Lower lobe of right lung (tissue), 2 donors: ENCODE measurements around the gene HDAC7. TPM values are rescaled to one million over a fixed set of nuclear protein-coding genes. Genes with fewer than 3 reads are reported as not detected.

Source experiments
- ATAC-seq, 2 donors: fragments of 200-7000 bp; cut with Tn5 transposase; one replicate each; pipeline ENCODE4 v1.9.1; 2020 to 2022; ENCODE audit warnings: mild to moderate bottlenecking in 2 of 2, moderate library complexity in 2 of 2
- DNase-seq: peaks from one replicate; pipeline ENCODE4 v3.0.0-alpha.2; 2020
- H3K27ac ChIP-seq: fragments of 200-600 bp; one replicate; pipeline ENCODE4 v1.8.0; 2022
- H3K27me3 ChIP-seq: fragments of 200-600 bp; one replicate; pipeline ENCODE4 v1.8.0; 2022; ENCODE audit warnings: low read depth
- H3K36me3 ChIP-seq: fragments of 200-600 bp; one replicate; pipeline ENCODE4 v1.8.0; 2022; ENCODE audit warnings: mild to moderate bottlenecking
- H3K4me1 ChIP-seq: fragments of 200-600 bp; one replicate; pipeline ENCODE4 v1.8.0; 2022
- H3K4me3 ChIP-seq: fragments of 200-600 bp; one replicate; pipeline ENCODE4 v1.8.0; 2022; ENCODE audit warnings: mild to moderate bottlenecking
- H3K9me3 ChIP-seq: fragments of 200-600 bp; one replicate; pipeline ENCODE4 v1.8.0; 2022
- CTCF ChIP-seq: fragments of 200-600 bp; IDR thresholded peaks from one replicate; pipeline ENCODE4 v1.8.0; 2022; ENCODE audit warnings: antibody characterized with exemption, mild to moderate bottlenecking
- intact Hi-C: fragments of 100-400 bp; cut with DNase I; formaldehyde crosslinking; loops from one replicate; pipeline ENCODE4 v1.11.0; 2022
- total RNA-seq: library from RNA; stranded (reverse); fragmentation: NEBNext Ultra II Directional; extraction: Animal tissue kit (Norgen Biotek cat#: 25700); gene quantifications from one replicate; pipeline ENCODE4 v1.2.1, GENCODE V29; 2021
- donor health status: DM: no; HTN: yes; CAD: no; lungs with severe emphysema.

HDAC7 gene
- total RNA-seq, 1 donor from 2014 or later: 104 TPM

GRCh38 chr12:47769234-47770085 is 50.2 kb downstream of the HDAC7 start:
- peaks cover 38% of the 10 kb centered on the region for H3K4me1 ChIP-seq
- ATAC-seq (no peak), DNase-seq (no peak)
- intact Hi-C loops: no loop called here
- no peak for TF ChIP-seq CTCF
- no peaks in the 10 kb centered on the region for H3K36me3 ChIP-seq
- no peak overlapping the region for H3K27ac ChIP-seq
- no peaks in the 10 kb centered on the region for H3K9me3 ChIP-seq
- no peaks in the 10 kb centered on the region for H3K27me3 ChIP-seq
- no peak overlapping the region for H3K4me3 ChIP-seq

GRCh38 chr12:47768323-47768811 is 51.3 kb downstream of the HDAC7 start:
- H3K4me3 ChIP-seq: no peak overlapping the region
- H3K27me3 ChIP-seq: no peaks in the 10 kb centered on the region
- H3K4me1 ChIP-seq: peaks cover 28% of the 10 kb centered on the region
- no peak for ATAC-seq
- no peak for TF ChIP-seq CTCF
- intact Hi-C loops: no loop called here
- no peak overlapping the region for H3K27ac ChIP-seq
- DNase-seq: no peak
- no peaks in the 10 kb centered on the region for H3K9me3 ChIP-seq
- no peaks in the 10 kb centered on the region for H3K36me3 ChIP-seq

- no peaks in the 10 kb centered on the region for H3K36me3 ChIP-seq
- TF ChIP-seq CTCF: peak; percentile 70
- H3K27ac ChIP-seq: no peak overlapping the region
- no peaks in the 10 kb centered on the region for H3K9me3 ChIP-seq
- no peak overlapping the region for H3K4me3 ChIP-seq
- H3K27me3 ChIP-seq: no peaks in the 10 kb centered on the region
- ATAC-seq (peak; percentile 58 to 60), DNase-seq (peak; percentile 47)
- peaks cover 23% of the 10 kb centered on the region for H3K4me1 ChIP-seq
- intact Hi-C loops: no loop called here
These were observed 52.4 kb downstream of the HDAC7 start for GRCh38 chr12:47767216-47767724.

- H3K4me3 ChIP-seq: no peak overlapping the region
- peak; percentile 31 for DNase-seq
- H3K27me3 ChIP-seq: no peaks in the 10 kb centered on the region
- TF ChIP-seq CTCF: no peak
- H3K27ac ChIP-seq: no peak overlapping the region
- H3K36me3 ChIP-seq: no peaks in the 10 kb centered on the region
- intact Hi-C loops: no loop called here
- H3K9me3 ChIP-seq: no peaks in the 10 kb centered on the region
- ATAC-seq: peak in 1 of 2 donors; percentile 6
- H3K4me1 ChIP-seq: peaks cover 21% of the 10 kb centered on the region
These were observed 53.0 kb downstream of the HDAC7 start for GRCh38 chr12:47766502-47767215.

- ATAC-seq: no peak
- Histone ChIP-seq H3K36me3 (no peaks in the 10 kb centered on the region), H3K9me3 (no peaks in the 10 kb centered on the region), H3K27me3 (no peaks in the 10 kb centered on the region), H3K27ac (no peak overlapping the region), H3K4me1 (peaks cover 7% of the 10 kb centered on the region), H3K4me3 (no peak overlapping the region)
- intact Hi-C loops: no loop called here
- TF ChIP-seq CTCF: no peak
- peak; percentile 31 for DNase-seq
These were observed 56.0 kb downstream of the HDAC7 start for GRCh38 chr12:47763481-47764346.
